ENCODE results near the gene HEATR5B. TPM values are rescaled to one million over a fixed set of nuclear protein-coding genes. Genes with fewer than 3 reads are reported as not detected.
A peak's percentile ranks its signal among the peaks of the same experiment; 100 is the strongest.
"Not testable (repeated sequence)": the region's sequence is repeated elsewhere in the genome, so short reads cannot be mapped to it uniquely, and the experiment has no call there.

Gene HEATR5B
- total RNA-seq, 3 donors from 2014 or later = 11.3 to 18.2 (median 14.9) TPM

DNA sequence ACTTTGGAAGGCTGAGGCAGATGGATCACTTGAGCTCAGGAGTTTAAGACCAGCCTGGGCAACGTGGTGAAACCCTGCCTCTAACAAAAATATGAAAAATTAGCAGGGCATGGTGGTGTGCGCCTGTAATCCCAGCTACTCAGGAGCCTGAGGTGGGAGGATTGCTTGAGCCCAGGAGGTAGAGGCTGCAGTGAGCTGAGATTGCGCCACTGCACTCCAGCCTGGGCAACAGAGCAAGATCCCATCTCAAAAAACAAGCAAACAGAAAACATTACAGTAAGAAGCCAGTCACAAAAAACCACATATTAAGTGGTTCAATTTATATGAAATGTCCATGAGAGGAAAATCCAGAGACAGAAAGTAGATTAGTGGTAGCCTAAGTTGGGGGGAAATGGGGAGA, 105.2 kb downstream of the HEATR5B start:
- not testable (repeated sequence) for H3K9me3 Mint-ChIP-seq; H3K27me3 Mint-ChIP-seq (ENCODE audit: low read depth); H3K4me1 Mint-ChIP-seq (ENCODE audit: low read depth); H3K4me3 Mint-ChIP-seq; ATAC-seq; DNase-seq
- peaks cover 18% of the 10 kb centered on the region for H3K36me3 Mint-ChIP-seq (ENCODE audit: insufficient read depth)

DNA sequence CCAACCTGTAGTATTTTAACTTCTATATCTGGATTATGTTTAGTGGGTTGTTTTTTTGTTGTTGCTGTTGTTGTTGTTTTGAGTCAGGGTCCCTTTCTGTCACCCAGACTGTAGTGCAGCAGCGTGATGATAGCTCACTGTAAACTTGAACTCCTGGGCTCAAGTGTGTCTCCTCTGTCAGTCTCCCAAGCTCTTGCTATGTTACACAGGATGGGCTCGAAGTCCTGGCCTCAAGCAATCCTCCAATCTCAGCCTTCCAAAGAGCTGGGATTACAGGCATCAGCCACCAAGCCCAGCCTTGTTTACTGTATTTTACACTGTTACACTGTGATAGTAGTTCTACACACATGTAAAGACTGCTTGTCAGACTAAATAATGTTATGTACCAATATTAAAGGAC, 108.1 kb downstream of the HEATR5B start:
- Mint-ChIP-seq H3K36me3 (ENCODE audit: insufficient read depth) (peaks cover 14% of the 10 kb centered on the region), H3K4me1 (ENCODE audit: low read depth) (no peaks in the 10 kb centered on the region), H3K9me3 (no peaks in the 10 kb centered on the region), H3K4me3 (no peak overlapping the region), H3K27me3 (ENCODE audit: low read depth) (no peaks in the 10 kb centered on the region)
- DNase-seq = no peak
- no peak for ATAC-seq

DNA sequence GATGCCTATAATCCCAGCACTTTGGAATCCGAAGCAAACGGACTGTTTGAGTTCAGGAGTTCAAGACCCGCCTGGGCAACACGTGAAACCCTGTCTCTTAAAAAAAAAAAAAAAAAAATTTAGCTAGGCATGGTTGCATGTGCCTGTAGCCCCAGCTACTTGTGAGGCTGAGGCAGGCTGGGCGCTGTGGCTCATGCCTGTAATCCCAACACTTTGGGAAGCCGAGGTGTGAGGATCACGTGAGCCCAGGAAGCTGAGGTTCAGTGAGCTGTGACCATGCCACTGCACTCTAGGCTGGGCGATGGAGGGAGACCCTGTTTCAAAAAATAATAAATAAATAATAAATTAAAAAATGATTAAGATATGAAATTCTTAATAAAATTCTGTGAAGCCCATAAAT, 108.9 kb downstream of the HEATR5B start:
- Mint-ChIP-seq H3K4me3 (no peak overlapping the region), H3K9me3 (no peaks in the 10 kb centered on the region), H3K36me3 (ENCODE audit: insufficient read depth) (peaks cover 11% of the 10 kb centered on the region), H3K27me3 (ENCODE audit: low read depth) (no peaks in the 10 kb centered on the region), H3K4me1 (ENCODE audit: low read depth) (no peaks in the 10 kb centered on the region)
- ATAC-seq (no peak), DNase-seq (no peak)

DNA sequence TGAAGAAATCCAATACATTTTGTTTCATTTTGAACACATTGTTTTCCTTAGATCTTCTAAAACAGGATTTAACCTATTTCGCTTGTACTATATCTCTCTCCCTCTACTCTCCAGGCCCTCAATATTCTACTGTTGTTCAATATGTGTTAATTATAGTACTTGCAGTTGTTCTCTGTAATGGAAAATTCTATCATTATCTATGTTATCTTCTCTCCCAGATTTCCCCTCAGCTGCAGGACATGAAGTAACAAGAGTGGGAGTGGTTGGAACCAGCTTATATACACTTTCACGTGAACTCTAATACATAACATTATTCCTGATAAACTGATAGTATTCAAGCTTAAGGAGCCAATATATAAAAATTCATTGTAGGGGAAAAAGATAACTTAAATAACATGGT, 110.9 kb downstream of the HEATR5B start:
- Mint-ChIP-seq H3K9me3 (no peaks in the 10 kb centered on the region), H3K4me3 (no peak overlapping the region), H3K36me3 (ENCODE audit: insufficient read depth) (peaks cover 4% of the 10 kb centered on the region)

DNA sequence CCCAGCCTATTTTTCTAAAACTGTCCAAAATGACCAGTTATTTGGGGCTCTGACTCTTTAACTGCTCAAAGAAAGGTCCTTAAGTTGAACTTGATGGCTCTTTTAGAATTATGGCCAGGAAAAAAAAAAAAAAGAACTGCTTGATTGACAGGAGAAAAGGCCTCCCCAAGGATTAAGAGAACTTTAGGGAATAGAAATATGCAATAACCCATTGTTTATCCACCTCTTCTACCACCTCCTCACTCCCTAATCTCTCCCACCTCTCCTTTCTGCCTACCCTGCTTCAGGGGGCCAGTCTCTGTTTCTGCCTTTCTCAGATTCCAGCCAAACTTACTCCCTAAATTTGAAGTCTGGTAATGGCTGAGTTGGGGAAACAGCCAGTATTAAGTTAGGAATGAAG, 112.2 kb downstream of the HEATR5B start:
- DNase-seq (no peak), ATAC-seq (no peak)
- Mint-ChIP-seq H3K4me3 (no peak overlapping the region), H3K4me1 (ENCODE audit: low read depth) (peaks cover 6% of the 10 kb centered on the region), H3K9me3 (no peaks in the 10 kb centered on the region), H3K27me3 (ENCODE audit: low read depth) (no peaks in the 10 kb centered on the region), H3K36me3 (ENCODE audit: insufficient read depth) (no peaks in the 10 kb centered on the region)

More for the DNA sequence above, 110.9 kb downstream of the HEATR5B start:
- ATAC-seq (no peak), DNase-seq (no peak)
- Mint-ChIP-seq H3K27me3 (ENCODE audit: low read depth) (no peaks in the 10 kb centered on the region), H3K4me1 (ENCODE audit: low read depth) (no peaks in the 10 kb centered on the region)

DNA sequence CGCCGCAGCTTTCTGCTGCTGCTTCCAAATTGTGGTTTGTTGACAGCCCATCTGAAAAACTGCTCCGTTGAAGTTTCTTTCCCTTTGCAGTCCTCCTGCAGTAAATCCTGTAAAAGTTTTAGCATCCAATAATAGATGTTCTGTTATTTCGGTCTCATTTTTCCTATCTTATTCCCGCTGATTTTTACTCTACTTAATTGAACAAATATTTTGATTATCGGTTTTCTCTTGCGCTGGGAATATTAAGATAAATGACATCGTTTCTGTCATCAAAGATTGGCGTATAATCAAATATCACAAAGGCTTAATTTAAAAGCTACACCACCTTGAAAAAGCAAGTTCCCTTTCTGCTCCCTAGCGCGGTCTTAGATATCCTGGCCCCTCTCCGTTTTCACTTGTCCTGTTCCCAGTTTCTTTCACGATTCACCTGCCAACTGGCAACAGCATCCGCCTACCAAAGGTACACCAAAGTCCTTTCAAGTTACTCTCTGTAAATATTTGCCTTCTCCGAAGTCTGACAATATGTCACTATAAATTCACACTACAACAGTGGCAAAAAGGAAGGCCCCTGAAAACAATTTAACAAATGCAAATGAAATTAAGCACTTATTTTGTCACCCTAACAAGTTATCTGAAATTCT, 116.8 kb downstream of the HEATR5B start:
- H3K27me3 Mint-ChIP-seq (ENCODE audit: low read depth) = no peaks in the 10 kb centered on the region
- peak overlapping the region; percentile 97 for H3K4me3 Mint-ChIP-seq
- H3K4me1 Mint-ChIP-seq (ENCODE audit: low read depth) = peaks cover 34% of the 10 kb centered on the region
- no peaks in the 10 kb centered on the region for H3K9me3 Mint-ChIP-seq
- no peaks in the 10 kb centered on the region for H3K36me3 Mint-ChIP-seq (ENCODE audit: insufficient read depth)
- no peak for ATAC-seq
- no peak for DNase-seq

DNA sequence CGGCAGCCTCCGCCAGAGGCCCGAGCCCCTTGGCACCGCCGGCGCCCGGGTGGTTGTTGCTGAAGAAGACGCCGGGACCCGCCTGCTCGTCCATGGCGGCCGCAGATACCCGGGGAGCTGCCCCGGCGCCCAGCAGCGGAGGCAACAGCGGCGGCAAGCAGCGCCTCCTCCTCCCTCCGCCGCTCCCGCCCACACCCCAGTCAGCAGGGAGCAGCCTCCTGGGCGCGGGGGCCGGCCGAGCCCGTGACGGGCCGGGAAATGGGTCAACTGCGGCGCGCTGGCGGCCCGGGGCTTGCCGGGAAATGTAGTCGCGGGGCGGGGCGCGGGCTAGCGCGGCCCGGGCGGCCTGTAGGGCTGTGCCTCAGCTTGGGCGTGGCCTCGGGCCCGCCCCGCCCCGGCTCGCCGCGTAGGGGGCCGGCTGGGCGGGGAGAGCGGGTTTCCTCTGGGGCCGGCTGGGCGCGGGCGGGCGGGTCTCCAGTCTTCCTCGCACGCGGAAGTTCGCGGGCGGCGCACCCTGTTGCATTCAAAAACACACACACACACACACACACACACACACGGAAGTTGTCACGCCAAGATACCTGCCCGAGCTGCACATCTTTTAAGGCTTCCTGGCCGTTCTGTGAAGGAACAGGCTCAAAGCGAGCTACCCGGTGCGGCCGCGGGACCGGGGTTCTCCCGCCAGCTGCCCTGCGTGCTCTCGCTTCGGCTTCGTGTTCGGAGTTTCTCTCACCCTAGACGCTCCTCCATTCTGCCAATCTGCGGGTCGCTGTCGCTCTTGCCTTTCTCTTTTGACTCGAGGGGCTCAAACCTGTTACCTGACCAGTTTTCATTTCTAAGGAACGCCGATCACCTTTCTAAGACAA, 117.6 kb downstream of the HEATR5B start, which contains the start of gene STRN:
Gene STRN, minus strand, starts transcription at position 167 of the 866 bp plus-strand sequence. Its CDS starts 73 bp downstream, at position 94.
- peaks cover 41% of the 10 kb centered on the region for H3K4me1 Mint-ChIP-seq (ENCODE audit: low read depth)
- peak within 1 kb of the TSS; percentile 97 for H3K4me3 Mint-ChIP-seq
- H3K36me3 Mint-ChIP-seq (ENCODE audit: insufficient read depth) = peaks cover 3% of the 10 kb centered on the region
- DNase-seq = peak; percentile 96
- no peaks in the 10 kb centered on the region for H3K27me3 Mint-ChIP-seq (ENCODE audit: low read depth)
- ATAC-seq = peak; percentile 95
- H3K9me3 Mint-ChIP-seq = no peaks in the 10 kb centered on the region

DNA sequence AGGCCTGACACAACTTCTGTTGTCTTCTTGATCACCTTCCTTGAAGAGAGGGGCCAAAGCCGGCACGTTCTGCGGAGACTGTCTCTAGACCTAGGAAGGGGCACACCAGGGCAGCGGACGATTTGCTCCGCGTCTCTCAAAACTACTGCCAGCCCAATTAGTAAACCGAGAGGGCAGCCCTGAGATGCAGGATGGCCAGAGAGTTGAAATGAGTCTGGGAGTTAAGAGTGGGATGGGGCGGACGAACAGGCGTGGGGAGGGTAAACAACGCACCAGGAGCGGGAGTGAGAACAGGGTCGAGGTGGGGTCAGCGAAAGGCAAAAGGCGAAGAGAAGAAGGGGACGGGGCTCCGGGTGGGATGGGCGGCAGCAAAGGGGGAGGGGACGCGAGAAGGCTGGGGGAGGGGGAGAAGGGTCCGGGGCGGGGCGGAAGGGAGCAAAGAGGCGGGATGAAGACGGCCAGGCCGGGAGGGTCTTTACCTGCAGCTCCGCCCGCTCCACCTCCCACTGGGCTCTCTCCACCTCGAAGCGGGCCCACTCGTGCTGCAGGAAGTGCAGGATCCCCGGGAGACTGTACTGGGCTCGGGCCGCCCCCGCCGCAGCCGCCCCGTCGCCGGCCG, 118.3 kb downstream of the HEATR5B start:
- peak overlapping the region; percentile 97 for H3K4me3 Mint-ChIP-seq
- H3K36me3 Mint-ChIP-seq (ENCODE audit: insufficient read depth) = peaks cover 3% of the 10 kb centered on the region
- no peaks in the 10 kb centered on the region for H3K27me3 Mint-ChIP-seq (ENCODE audit: low read depth)
- H3K9me3 Mint-ChIP-seq = no peaks in the 10 kb centered on the region
- ATAC-seq (peak; percentile 20 to 23), DNase-seq (peak; percentile 15)
- H3K4me1 Mint-ChIP-seq (ENCODE audit: low read depth) = peaks cover 45% of the 10 kb centered on the region

DNA sequence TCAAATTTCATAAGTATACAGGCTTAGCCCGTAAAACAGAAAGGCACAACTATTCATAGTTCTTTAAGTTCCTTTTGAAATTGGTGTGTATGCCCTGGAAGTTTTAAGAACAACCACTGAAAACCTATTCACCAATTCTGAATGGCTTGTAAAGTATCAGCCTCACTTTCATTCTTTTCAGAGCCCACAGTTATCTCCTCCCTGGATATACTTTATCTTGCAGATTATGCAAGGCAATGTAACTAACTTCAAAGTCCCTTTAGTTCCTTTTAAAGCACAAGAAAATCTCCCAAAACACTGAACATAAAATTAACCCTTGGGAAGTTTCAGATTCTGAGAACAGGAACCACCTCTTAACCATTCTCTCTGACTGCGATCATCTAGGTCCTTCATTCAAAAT, 119.0 kb downstream of the HEATR5B start:
- ATAC-seq (no peak), DNase-seq (no peak)
- H3K9me3 Mint-ChIP-seq = no peaks in the 10 kb centered on the region
- H3K4me3 Mint-ChIP-seq = peak overlapping the region; percentile 97
- H3K4me1 Mint-ChIP-seq (ENCODE audit: low read depth) = peaks cover 49% of the 10 kb centered on the region
- no peaks in the 10 kb centered on the region for H3K27me3 Mint-ChIP-seq (ENCODE audit: low read depth)
- H3K36me3 Mint-ChIP-seq (ENCODE audit: insufficient read depth) = peaks cover 3% of the 10 kb centered on the region

DNA sequence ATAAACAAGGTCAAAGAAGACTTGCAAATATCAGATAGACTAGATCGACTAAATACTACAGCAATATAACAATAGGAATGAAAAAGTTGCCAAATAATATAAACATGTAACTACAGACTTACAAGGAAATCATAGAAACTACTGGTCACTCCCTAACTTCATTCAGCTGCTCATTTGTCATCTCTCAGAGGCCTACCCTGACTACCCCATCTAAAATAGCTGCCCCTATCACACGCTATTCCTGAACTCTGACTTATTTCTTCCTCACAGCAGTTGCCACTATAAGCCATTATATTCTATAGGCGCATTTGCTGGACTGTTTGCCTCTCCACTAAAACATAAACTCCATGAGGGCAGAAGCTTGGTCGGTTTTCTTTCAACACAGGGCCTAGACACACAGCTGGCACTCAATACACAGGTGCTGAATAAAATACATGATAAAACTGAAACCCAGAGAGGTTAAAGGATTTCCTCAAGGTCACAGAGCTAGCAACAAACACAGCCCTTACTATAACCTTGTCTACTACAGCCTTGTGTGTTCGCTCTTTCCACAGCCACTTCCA, 119.6 kb downstream of the HEATR5B start:
- Mint-ChIP-seq H3K27me3 (ENCODE audit: low read depth) (no peaks in the 10 kb centered on the region), H3K4me1 (ENCODE audit: low read depth) (peaks cover 54% of the 10 kb centered on the region), H3K9me3 (no peaks in the 10 kb centered on the region), H3K36me3 (ENCODE audit: insufficient read depth) (peaks cover 3% of the 10 kb centered on the region), H3K4me3 (peak overlapping the region; percentile 97)
- no peak for DNase-seq
- ATAC-seq = no peak

DNA sequence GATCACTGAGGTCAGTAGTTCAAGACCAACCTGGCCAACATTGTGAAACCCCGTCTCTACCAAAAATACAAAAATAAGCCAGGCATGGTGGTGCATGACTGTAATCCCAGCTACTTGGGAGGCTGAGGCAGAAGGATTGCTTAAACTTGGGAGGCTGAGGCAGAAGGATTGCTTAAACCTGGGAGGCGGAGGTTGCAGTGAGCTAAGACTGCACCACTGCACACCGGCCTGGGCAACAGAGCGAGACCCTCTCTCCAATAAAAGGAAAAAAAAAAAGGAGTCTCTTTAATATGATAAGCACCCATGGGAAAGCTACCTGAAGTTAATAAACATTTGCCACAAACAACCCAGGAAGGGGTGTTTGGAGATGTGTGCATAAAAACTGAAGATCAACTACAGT, 120.4 kb downstream of the HEATR5B start:
- H3K9me3 Mint-ChIP-seq = no peaks in the 10 kb centered on the region
- H3K36me3 Mint-ChIP-seq (ENCODE audit: insufficient read depth) = peaks cover 5% of the 10 kb centered on the region
- H3K4me1 Mint-ChIP-seq (ENCODE audit: low read depth) = peaks cover 61% of the 10 kb centered on the region
- H3K4me3 Mint-ChIP-seq = no peak overlapping the region
- DNase-seq = no peak
- ATAC-seq = no peak
- H3K27me3 Mint-ChIP-seq (ENCODE audit: low read depth) = no peaks in the 10 kb centered on the region

DNA sequence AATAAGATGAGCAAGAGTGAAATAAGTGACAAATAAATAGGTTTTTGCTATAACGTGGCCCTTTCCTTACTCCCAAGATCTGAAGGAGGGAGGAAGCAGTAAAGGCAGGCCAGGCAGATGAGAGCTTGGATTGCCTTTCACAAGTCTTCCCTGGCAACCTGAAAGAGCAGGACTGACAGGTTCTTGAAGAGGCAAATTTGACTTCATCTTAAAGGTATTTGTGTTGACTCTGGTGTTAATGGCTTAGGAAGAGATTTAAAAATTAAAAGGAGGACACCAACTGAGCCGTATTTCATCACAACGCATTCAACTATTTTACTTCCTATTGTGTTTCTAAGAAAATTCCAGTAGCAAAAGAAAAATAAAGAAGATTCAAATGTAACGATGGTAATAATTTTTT, 121.1 kb downstream of the HEATR5B start:
- ATAC-seq = no peak
- Mint-ChIP-seq H3K4me3 (no peak overlapping the region), H3K27me3 (ENCODE audit: low read depth) (no peaks in the 10 kb centered on the region), H3K9me3 (no peaks in the 10 kb centered on the region), H3K4me1 (ENCODE audit: low read depth) (peaks cover 67% of the 10 kb centered on the region), H3K36me3 (ENCODE audit: insufficient read depth) (peaks cover 9% of the 10 kb centered on the region)
- DNase-seq = no peak

DNA sequence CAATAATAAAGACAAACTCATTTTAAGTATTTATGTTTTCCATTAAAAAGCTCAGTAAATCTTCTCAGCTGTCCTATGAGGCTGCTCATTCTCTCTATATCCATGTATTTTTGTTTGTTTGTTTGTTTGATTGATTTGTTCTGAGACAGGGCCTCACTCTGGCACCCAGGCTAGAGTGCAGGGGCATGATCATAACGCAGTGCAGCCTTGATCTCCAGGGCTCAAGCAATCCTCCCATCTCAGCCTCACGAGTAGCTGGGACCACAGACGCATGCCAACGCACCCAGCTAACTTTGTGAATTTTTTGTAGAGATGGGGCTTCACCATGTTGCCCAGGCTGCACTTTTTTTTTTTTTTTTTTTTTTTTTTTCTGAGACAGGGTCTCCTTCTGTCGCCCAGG, 123.4 kb downstream of the HEATR5B start:
- no peak for ATAC-seq
- Mint-ChIP-seq H3K27me3 (ENCODE audit: low read depth) (no peaks in the 10 kb centered on the region), H3K4me3 (no peak overlapping the region), H3K4me1 (ENCODE audit: low read depth) (peaks cover 70% of the 10 kb centered on the region), H3K36me3 (ENCODE audit: insufficient read depth) (peaks cover 9% of the 10 kb centered on the region), H3K9me3 (no peaks in the 10 kb centered on the region)
- DNase-seq = no peak

DNA sequence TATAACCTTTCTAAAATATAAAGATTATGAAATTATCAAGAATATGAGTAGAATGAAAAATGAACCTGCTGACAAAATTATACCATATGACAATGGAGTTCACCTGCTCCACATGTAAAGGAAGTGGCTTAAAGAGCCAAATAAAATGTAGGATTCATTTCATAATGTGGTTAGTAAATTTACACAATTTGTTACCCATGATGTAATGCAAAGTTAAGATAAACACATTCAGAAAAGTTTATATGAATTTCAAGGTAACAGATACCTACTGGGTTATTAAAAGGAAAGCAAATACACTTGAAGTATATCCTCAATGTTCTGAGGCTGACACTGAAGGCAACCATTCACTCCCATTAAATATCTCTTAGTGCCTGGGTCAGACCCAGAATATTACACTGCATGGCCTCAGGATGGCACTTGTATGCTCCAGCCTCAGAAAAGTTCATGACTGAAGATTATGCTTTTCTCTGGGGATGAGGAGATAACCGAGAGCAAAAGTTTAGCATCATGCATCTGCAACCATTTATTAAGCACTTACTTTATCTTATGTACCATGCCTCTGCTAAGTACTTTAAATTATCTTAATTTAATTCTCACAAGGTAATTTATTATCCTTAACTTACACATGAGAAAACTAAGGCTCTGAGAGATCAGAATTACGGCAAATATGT, 124.0 kb downstream of the HEATR5B start:
- Mint-ChIP-seq H3K4me3 (no peak overlapping the region), H3K4me1 (ENCODE audit: low read depth) (peaks cover 70% of the 10 kb centered on the region), H3K9me3 (no peaks in the 10 kb centered on the region), H3K36me3 (ENCODE audit: insufficient read depth) (peaks cover 9% of the 10 kb centered on the region), H3K27me3 (ENCODE audit: low read depth) (no peaks in the 10 kb centered on the region)
- no peak for DNase-seq
- no peak for ATAC-seq

All from activated T-cell treated with anti-CD3 and anti-CD28 coated beads, Interleukin-2, amount 50 U/mL, for 4 hours (primary cell).